ENCODE results near the gene ACTL8. TPM values are rescaled to one million over a fixed set of nuclear protein-coding genes. Genes with fewer than 3 reads are reported as not detected.

The ACTL8 gene
- total RNA-seq, 1 donor from 2014 or later = not detected

DNA sequence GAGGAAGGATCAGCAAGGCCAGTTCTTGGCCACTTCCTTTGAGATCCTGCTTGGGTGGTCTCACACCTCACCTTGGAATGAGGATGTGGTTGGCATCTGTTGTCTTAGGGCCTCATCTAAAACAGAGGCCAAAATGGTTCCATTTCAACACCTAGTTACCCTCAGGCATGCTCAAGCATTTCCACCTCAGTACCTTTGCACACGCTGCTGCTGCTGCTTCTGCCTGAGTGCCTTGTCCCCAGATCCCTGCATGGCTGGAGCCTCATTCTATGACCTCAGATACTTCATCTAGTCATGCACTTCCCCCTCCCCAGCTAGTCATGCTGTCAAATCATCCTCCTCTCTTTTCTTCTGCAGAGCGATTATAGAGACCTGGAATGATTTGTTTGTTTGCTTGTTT, 86.8 kb downstream of the ACTL8 start:
- no peak overlapping the region for H3K4me3 Mint-ChIP-seq (ENCODE audit: low read depth)
- TF ChIP-seq, protein P1, sequence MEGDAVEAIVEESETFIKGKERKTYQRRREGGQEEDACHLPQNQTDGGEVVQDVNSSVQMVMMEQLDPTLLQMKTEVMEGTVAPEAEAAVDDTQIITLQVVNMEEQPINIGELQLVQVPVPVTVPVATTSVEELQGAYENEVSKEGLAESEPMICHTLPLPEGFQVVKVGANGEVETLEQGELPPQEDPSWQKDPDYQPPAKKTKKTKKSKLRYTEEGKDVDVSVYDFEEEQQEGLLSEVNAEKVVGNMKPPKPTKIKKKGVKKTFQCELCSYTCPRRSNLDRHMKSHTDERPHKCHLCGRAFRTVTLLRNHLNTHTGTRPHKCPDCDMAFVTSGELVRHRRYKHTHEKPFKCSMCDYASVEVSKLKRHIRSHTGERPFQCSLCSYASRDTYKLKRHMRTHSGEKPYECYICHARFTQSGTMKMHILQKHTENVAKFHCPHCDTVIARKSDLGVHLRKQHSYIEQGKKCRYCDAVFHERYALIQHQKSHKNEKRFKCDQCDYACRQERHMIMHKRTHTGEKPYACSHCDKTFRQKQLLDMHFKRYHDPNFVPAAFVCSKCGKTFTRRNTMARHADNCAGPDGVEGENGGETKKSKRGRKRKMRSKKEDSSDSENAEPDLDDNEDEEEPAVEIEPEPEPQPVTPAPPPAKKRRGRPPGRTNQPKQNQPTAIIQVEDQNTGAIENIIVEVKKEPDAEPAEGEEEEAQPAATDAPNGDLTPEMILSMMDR (IDR thresholded peaks at IDR 0.05; ENCODE audit: unreplicated experiment) = no peak
- H3K27me3 Mint-ChIP-seq = peaks cover 25% of the 10 kb centered on the region
- H3K9me3 Mint-ChIP-seq (ENCODE audit: low read depth) = no peaks in the 10 kb centered on the region
- H3K36me3 Mint-ChIP-seq (ENCODE audit: insufficient read depth) = no peaks in the 10 kb centered on the region
- no peak for DNase-seq (ENCODE audit: low spot score, unreplicated experiment)
- no peaks in the 10 kb centered on the region for H3K4me1 Mint-ChIP-seq (ENCODE audit: low read depth)
- H3K27ac Mint-ChIP-seq = no peak overlapping the region

DNA sequence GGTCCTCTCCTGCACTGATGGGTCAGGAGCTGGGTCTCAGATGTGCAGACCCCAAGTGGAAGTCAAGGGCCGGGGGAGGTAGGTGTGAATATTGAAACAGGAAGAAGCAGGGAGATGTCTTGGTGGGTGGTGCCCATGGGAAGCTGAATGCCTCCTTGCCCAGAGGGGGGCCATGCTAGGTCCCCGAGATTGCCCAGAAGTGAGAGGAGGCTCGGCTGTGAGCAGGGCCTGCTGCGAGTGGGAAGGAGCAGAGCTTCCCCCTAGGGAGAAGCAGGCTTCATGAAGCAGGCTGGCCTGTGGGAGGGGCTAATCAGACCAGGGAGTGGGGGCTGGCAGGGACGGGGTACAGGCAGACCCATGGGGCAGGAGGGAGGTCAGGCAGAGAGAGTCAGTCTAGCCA, 87.6 kb downstream of the ACTL8 start:
- H3K27me3 Mint-ChIP-seq = peaks cover 22% of the 10 kb centered on the region
- no peaks in the 10 kb centered on the region for H3K36me3 Mint-ChIP-seq (ENCODE audit: insufficient read depth)
- no peaks in the 10 kb centered on the region for H3K4me1 Mint-ChIP-seq (ENCODE audit: low read depth)
- H3K27ac Mint-ChIP-seq = no peak overlapping the region
- no peak overlapping the region for H3K4me3 Mint-ChIP-seq (ENCODE audit: low read depth)
- no peaks in the 10 kb centered on the region for H3K9me3 Mint-ChIP-seq (ENCODE audit: low read depth)
- DNase-seq (ENCODE audit: low spot score, unreplicated experiment) = no peak
- TF ChIP-seq, protein P1 (IDR thresholded peaks at IDR 0.05; ENCODE audit: unreplicated experiment) = no peak

DNA sequence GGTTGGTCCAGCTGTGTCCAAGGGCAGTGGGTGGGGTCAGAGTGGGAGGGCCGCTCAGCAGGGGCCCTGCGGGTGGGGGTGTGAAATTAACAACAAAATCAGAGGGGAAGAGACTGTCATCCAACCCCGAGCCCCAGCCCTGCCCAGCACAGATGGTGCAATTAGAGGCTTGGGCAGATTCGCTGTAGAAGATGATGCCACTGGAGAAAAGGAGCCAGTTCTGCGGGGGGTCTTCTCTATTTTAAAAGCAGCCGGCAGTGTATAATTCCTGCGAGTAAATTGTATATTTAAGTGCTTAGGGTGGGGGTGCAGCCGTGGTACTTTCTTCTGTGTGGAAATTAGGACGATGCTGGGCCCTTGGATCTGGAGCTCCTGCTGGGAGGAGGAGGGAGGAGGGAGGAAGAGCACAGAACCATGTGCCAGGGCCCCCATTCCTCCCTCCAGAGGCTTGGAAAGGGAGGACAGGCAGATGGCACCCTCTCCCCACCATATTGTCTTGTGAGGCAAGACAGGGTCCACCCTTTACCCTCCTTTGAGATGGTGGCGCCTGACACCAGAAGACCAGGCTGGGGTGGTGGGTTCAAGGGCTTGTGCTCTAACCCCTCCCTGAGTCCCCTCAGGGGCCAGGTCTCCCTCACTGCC, 89.2 kb downstream of the ACTL8 start:
- TF ChIP-seq, protein P1 (IDR thresholded peaks at IDR 0.05; ENCODE audit: unreplicated experiment) = no peak
- Mint-ChIP-seq H3K36me3 (ENCODE audit: insufficient read depth) (no peaks in the 10 kb centered on the region), H3K27me3 (peaks cover 21% of the 10 kb centered on the region), H3K4me3 (ENCODE audit: low read depth) (no peak overlapping the region), H3K9me3 (ENCODE audit: low read depth) (no peaks in the 10 kb centered on the region), H3K27ac (no peak overlapping the region), H3K4me1 (ENCODE audit: low read depth) (no peaks in the 10 kb centered on the region)
- DNase-seq (ENCODE audit: low spot score, unreplicated experiment) = no peak

DNA sequence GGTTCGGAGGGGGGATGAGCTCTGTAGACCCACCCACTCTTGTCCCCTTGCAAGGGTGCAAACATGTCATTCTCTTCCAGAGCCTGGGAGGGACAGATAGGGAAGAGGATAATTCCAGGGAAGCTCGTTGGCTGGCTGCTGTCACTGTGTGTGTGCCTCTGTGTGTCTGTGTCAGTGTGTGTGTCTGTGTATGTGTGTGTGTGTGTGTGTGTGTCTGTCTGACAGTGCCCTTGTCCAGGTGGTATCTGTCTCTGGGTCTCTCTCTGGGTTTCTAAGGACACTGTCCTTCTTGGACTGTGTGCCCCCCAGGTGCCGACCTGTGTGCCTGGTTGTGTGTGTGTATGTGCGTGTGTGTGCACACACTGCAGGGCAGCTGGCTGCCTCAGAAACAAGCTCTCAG, 90.5 kb downstream of the ACTL8 start:
- H3K9me3 Mint-ChIP-seq (ENCODE audit: low read depth) = no peaks in the 10 kb centered on the region
- DNase-seq (ENCODE audit: low spot score, unreplicated experiment) = no peak
- peaks cover 21% of the 10 kb centered on the region for H3K27me3 Mint-ChIP-seq
- no peak overlapping the region for H3K4me3 Mint-ChIP-seq (ENCODE audit: low read depth)
- H3K27ac Mint-ChIP-seq = no peak overlapping the region
- no peaks in the 10 kb centered on the region for H3K36me3 Mint-ChIP-seq (ENCODE audit: insufficient read depth)
- TF ChIP-seq, protein P1 (IDR thresholded peaks at IDR 0.05; ENCODE audit: unreplicated experiment) = no peak
- H3K4me1 Mint-ChIP-seq (ENCODE audit: low read depth) = no peaks in the 10 kb centered on the region

DNA sequence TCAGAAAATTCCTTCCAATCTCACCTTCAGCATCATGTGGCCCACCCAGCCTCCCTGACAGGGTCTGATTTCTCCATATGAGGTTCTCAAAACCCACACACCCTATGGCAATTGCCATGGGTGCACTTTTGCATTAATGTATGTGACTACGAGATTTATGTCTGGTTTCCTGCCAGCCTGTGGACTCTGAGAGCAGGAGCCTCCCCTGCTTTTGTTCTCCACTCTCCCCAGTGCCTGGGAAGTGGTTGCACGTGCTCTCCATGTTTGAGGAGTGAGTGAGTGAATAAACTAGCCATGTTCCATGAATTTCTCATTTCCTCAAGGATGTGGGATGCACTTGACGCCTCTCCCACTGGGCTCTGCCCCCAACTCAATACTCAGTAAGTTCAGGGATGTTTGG, 91.2 kb downstream of the ACTL8 start:
- no peaks in the 10 kb centered on the region for H3K4me1 Mint-ChIP-seq (ENCODE audit: low read depth)
- H3K9me3 Mint-ChIP-seq (ENCODE audit: low read depth) = no peaks in the 10 kb centered on the region
- TF ChIP-seq, protein P1 (IDR thresholded peaks at IDR 0.05; ENCODE audit: unreplicated experiment) = no peak
- no peaks in the 10 kb centered on the region for H3K36me3 Mint-ChIP-seq (ENCODE audit: insufficient read depth)
- DNase-seq (ENCODE audit: low spot score, unreplicated experiment) = no peak
- H3K4me3 Mint-ChIP-seq (ENCODE audit: low read depth) = no peak overlapping the region
- H3K27me3 Mint-ChIP-seq = peaks cover 18% of the 10 kb centered on the region
- H3K27ac Mint-ChIP-seq = no peak overlapping the region

All from progenitor cell of endocrine pancreas (in vitro differentiated cells).